ENCODE results near the gene KANK2. TPM values are rescaled to one million over a fixed set of nuclear protein-coding genes. Genes with fewer than 3 reads are reported as not detected.
"Not testable (repeated sequence)": the region's sequence is repeated elsewhere in the genome, so short reads cannot be mapped to it uniquely, and the experiment has no call there.

Gene KANK2
- polyA plus RNA-seq, 12 donors: 100 to 164 (median 118) TPM; not detected in 1

DNA sequence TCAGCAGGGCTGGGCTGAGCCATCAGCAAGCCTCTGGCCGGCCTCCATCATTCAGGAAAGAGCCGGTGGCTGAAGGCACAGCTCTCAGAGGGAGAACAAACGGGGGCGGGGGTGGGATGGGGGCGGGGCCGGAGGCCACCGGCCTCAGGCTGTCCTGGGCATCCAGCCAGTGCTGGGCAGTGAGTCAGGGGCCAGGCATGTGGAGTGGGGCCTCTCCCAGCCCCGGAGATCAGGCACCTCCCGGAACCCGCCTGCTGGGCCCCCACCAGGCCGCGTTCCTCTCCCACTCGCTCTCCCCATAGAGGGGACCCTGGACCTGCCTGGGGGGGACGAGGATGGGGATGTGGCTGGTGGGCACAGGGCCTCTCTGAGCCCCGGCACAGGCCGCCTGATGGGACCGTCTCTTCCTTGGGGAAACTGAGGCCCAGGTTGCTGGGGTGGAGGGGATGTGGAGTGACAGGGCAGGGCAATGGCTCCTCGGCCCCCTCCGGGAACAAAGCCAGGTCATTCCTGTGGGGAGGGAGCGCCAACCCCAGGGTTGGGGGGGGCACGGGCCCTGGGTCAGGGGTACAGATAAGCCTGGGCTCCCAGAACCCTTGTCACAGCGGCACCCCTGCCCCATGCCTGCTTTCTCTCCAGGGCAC lies 54.7 kb downstream of the KANK2 start:
- DNase-seq: peak; percentile 86

DNA sequence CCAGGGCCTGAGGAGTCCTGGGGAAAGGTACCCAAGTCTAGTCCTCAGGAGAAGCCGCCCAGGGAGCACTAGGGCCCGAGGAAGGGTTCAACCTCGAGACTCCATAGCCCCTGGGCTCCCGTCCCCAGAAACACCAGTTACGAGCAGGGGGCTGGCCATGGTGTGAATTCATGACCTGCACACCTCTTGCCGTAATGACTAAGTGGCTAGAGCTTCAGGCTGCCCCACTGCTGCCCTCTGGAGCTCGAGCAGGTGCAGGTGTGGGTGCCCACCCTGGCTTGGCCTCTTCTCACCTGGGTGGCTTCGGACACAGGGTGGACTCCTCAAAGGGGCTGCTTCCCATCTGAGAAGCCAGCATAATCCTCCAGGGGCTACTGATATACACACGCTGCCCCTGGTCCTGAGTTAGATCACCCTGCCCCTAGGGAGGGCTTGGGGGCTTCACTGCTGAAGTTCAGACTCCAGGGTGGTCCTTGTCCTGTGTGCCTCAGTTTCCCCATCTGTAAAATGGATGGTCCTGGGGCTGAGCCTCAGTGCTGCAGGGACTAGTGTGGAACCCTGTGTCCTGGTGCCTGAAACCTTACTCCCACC lies 55.3 kb downstream of the KANK2 start:
- no peak for DNase-seq

DNA sequence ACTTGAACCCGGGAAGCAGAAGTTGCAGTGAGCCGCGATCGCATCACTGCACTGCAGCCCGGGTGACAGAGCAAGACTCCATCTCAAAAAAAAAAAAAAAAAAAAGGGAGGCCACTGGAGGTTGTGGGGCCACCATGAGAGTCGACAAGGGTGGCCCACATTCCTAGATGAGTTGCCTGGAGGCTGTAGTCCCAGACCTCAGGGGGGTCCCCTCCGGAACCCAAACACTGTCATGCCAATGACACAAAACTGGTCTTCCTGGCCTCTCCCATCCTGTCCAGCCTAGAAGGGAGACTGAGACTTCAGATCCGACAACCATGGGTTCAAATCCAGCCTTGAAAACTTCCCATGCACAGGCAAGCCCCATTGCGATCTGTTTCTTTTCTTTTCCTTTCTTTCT lies 56.4 kb downstream of the KANK2 start:
- DNase-seq: no peak

DNA sequence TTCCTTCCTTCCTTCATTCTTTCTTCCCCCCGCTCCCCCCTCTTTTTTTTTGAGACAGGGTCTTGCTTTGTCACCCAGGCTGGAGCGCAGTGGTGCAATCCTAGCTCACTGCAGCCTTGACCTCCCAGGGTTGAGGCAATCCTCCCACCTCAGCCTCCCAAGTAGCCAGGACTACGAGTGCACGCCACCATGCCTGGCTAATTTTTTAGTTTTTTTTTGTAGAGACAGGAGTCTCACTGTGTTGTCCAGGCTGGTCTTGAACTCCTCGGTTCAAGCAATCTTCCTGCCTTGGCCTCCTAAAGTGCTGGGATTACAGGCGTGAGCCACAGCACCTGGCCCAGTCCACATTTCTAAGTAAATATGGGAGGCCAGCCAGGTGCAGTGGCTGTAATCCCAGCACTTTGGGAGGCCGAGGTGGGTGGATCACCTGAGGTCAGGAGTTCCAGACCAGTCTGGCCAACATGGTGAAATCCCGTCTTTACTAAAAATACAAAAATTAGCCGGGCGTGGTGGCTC lies 57.3 kb downstream of the KANK2 start:
- DNase-seq: not testable (repeated sequence)

DNA sequence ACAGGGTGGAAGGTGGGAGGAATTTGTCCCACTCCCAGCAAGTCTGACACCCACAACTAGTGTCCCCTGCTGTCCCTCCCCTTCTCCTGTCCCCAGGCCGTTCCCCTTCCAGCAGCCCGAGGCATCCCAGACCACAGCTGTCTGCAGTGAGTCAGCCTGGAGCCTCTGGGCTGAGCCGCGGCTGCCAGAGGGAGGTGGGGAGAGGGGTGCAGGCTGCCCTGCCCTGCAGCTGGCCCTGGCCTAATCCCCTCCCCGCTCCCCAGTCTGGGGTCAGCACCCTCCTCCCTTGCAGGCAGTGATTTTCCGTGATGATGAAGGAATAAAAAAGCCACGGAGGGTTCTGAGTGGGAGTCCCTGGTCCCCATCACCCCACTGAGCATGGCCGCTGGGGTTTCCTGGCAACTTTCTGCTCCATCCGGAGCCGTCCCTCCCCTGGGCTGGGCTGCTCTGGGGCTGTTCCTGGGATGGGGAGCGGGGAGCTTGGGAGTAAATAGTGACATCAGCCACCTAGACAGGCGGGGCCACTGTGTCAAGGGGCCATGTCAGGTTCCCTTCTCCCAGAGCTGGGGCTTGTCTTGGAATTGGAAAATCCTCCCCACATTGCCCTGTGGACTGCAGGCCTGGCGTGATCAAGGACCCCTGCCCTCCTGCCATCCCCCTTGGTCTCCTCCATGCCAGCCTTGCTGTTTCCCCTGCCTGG lies 58.6 kb downstream of the KANK2 start:
- DNase-seq: peak; percentile 77

DNA sequence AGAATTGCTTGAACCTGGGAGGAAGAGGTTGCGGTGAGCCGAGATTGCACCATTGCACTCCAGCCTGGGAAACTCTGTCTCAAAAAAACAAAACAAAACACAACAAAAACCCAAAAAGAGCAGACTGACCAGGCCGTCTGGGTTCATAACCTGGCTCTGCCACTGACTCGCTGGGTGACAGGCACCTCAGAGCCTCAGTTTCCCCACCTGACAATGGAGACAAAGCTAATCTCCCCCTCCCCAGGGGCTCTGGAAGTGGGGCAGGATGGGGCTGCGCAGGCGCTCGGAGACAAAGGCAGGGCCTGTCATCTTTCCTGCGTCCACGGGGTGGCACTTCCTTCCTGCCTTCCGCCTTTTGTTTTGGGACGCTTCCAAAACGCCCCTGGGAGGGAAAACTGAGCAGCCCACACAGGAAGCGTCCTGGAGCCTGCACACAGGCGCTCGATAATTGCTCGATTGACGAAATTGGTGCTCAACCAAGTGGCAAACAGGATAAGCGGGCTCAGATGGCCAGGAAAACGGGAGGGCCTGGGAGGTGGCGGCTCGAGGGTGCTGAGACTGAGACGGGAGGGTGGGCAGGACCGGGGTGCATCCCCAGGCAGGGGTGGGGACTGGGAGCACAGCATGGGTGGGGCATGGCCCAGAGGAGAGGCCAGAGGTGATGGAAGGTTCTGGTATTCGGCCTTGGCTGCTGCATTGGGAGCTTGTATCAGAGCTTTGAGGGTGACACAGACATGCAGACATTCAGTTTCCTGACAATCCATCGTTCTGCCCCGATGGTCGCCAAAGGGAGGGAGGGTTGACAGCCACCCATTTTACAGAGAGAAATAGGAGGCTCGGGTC lies 59.6 kb downstream of the KANK2 start:
- DNase-seq: peak; percentile 92

DNA sequence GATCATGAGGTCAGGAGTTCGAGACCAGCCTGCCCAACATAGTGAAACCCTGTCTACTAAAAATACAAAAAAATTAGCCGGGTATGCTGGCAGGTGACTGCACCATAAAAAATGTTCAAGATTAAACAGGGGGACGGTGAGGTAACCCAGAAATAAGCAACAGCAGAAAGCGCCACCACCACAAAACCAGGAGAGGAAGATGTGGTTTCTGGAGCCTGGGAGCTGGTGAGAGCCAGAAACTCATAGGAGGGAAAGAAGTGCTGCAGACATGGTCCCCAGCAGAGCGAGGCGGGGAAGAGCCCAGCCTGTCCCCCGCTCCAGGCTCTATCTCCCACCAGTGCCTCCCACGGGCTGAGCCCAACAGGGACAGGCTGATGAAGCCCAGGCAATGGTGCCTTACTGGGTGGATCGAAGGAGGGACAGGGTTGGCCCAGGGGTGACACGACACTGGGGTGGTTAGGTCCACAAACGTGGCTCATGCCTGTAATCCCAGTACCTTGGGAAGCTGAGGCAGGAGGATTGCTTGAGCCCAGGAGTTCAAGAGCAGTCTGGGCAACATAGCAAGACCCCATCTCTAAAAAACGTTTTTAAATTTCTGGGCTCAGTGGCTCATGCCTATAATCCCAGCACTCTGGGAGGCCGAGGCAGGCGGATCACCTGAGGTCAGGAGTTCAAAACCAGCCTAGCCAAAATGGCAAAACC lies 60.8 kb downstream of the KANK2 start:
- DNase-seq: no peak

DNA sequence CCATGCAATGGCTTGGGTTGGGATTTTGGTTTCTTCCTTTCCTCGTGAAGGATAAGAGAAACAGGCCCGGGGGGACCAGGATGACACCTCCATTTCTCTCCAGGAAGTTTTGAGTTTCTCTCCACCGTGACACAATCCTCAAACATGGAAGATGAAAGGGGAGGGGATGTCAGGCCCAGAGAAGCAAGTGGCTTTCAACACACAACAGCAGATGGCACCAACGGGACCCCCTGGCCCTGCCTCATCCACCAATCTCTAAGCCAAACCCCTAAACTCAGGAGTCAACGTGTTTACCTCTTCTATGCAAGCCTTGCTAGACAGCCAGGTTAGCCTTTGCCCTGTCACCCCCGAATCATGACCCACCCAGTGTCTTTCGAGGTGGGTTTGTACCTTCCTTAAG lies 65.9 kb downstream of the KANK2 start:
- no peak for DNase-seq

DNA sequence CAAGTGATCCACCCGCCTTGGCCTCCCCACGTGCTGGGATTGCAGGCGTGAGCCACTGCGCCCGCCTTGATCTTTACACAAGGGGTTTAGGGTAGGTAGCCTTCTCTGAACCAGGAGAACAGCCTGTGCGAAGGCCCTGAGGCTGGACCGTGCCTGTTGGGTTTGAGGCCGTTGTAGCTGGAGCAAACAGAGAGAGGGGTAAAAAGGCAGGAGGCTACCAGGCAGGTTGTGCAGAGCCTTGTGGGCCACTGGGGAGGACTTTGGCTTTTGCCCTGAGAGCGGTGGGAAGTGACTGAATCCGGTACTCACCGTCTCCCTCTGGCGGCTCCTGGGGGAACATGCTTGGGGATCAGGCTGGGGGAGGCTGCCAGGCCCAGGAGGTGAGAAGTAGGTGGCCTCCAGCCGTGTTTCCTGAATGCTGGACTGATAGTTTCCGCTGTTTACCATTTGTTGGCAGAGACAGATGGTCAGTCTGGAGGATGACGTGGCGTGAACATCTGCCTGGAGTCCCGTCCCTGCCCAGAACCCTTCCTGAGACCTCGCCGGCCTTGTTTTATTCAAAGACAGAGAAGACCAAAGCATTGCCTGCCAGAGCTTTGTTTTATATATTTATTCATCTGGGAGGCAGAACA lies 66.4 kb downstream of the KANK2 start:
- DNase-seq: peak; percentile 73

DNA sequence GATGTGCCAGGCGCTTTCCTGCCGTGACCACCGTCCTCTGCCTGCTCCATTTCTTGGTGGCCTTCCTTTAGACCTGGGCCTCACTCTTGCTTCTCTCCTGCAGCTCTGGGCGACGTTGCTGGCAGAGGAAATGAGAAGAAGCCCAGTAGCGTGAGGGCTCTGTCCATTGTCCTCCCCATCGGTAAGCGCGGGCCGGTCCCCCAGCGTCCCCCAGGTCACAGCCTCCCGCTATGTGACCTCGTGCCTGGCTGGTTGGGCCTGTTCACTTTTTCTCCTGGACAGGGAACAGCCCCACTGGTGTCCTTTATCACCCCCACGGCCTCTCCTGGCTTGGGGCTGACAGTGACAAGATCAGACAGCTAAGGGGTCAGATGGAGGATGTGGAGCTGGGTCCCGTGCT lies 69.4 kb downstream of the KANK2 start:
- no peak for DNase-seq

DNA sequence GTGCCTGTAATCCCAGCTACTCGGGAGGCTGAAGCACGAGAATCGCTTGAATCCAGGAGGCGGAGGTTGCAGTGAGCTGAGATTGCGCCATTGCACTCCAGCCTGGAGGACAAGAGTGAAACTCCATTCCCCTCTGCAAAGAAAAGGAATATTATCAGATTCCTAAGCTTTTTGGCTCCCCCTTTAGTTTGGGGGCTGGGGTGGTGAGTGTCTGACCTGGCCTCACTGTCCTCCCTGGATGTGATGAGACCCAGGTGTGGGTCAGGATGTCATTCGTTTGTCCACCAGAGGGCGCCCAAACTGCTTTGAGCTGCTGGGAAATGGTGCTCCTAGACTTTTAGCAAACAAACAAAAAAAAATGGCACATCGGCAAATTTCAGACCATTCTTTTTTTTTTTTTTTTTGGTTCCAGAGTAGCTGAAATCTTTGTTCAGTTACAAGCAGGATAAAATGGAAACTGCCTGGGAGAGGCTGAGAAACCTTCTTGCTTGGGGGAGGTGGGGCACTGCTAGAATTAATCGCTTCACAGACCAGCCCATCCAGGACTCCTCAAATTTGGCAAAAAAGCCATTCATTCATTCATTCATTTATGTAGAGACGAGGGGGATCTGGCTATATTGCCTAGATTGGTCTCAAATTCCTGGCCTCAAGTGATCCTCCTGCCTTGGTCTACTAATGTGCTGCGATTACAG lies 71.2 kb downstream of the KANK2 start:
- peak; percentile 81 for DNase-seq

DNA sequence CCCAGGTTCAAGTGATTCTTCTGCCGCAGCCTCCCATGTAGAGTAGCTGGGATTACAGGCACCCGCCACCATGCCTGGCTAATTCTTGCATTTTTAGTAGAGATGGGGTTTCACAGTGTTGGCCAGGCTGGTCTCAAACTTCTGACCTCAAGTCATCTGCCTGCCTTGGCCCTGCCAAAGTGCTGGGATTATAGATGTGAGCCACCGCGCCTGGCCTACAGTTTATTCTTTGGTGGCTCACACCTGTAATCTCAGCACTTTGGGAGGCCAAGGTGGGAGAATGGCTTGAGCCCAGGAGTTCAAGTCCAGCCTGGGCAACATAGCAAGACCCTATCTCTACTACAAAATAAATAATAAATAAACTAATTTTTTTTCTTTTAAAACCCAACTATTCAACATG lies 73.2 kb downstream of the KANK2 start:
- DNase-seq: not testable (repeated sequence)

DNA sequence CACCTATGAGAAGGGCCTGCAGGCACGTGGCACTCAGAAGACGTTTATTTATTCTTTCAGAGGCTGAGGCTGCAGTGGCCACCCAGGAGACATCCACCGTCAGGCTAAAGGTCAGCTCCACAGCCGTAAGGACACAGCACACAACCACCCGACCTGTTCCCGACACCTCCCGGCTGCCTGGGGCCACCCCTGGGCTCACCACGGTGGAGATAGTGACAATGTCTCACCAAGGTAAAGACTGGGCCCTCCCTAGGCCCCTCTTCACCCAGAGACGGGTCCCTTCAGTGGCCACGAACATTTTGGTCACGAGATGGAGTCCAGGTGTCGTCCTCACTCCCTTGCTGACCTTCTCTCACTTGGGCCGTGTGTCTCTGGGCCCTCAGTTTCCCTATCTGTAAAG lies 74.2 kb downstream of the KANK2 start:
- no peak for DNase-seq

DNA sequence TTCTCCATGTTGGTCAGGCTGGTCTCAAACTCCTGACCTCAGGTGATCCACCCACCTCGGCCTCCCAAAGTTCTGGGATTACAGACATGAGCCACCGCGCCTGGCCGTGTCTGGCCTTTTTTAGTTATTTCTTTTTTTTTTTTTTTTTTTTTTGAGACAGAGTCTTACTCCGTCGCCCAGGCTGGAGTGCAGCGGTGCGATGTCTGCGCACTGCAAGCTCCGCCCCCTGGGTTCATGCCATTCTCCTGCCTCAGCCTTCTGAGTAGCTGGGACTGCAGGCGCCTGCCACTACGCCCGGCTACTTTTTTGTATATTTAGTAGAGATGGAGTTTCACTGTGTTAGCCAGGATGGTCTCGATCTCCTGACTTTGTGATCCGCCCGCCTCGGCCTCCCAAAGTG lies 75.4 kb downstream of the KANK2 start:
- not testable (repeated sequence) for DNase-seq

DNA sequence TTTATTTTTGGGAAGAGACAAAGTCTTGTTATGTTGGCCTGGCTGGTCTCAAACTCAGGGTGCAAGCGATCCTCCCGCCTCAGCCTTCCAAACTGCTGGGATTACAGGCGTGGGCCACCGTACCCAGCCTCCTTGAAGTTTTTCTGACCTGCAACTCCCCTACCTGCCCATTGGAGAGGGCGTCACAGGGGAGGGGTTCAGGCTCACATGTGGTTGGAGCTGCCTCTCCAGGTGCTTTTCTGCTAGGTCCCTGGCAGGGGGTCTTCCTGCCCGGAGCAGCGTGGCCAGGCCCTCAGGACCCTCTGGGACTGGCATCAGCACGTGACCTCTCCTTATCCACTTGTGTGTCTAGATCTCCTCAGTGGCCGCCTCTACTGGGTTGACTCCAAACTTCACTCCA lies 80.8 kb downstream of the KANK2 start:
- DNase-seq: no peak

DNA sequence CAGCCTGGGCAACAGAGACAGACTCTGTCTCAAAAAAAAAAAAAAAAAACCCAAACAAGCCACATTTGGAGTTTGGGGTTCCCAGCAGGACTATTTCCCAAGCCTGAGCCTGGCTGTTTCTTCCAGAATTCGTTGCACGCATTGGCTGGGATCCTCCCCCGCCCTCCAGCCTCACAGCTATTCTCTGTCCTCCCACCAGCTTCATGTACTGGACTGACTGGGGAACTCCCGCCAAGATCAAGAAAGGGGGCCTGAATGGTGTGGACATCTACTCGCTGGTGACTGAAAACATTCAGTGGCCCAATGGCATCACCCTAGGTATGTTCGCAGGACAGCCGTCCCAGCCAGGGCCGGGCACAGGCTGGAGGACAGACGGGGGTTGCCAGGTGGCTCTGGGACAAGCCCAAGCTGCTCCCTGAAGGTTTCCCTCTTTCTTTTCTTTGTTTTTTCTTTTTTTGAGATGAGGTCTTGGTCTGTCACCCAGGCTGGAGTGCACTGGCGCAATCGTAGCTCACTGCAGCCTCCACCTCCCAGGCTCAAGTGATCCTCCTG lies 81.4 kb downstream of the KANK2 start:
- DNase-seq: no peak

DNA sequence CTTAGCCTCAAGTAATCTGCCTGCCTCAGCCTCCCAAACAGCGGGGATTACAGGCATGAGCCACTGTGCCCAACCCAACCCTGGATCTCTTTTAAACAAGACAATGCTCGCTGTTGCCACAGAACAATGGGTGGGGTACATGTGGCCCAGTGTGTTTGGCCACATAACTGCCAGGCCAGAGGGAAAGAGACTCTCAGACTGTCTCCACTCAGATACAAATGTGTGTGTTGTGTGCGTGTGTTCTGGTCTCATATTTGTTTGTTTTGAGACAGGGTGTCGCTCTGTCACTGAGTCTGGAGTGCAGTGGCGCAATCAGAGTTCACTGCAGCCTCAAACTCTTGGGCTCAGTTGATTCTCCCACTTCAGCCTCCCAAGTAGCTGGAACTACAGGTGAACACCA lies 82.3 kb downstream of the KANK2 start:
- DNase-seq: no peak
